SK-N-SH (cell line): Measurements from ENCODE around the gene SIKE1. TPM values are rescaled to one million over a fixed set of nuclear protein-coding genes. Genes with fewer than 3 reads are reported as not detected.

Source experiments
- CTCF ChIA-PET: fragments of 300-600, 350-600 bp; formaldehyde crosslinking; extraction: SDS; loops from one replicate; lab custom pipeline; 2021; lab: Yijun Ruan, JAX
- POLR2A ChIA-PET: fragments of 350-600 bp; sonication (Branson Sonifier 250); formaldehyde crosslinking; extraction: SDS; loops from one replicate; lab custom pipeline; 2020; ENCODE audit warnings: antibody characterized with exemption, inconsistent platforms; lab: Yijun Ruan, JAX
- DNase-seq: peaks from one replicate; pipeline ENCODE4 v3.0.0; 2012
- H2AFZ ChIP-seq: fragments of 200-600 bp; sonication (generic); 2 replicates; pipeline ENCODE4 v1.8.1; 2016; ENCODE audit warnings: antibody characterized with exemption, mild to moderate bottlenecking, low read depth
- H3F3A ChIP-seq: fragments of 200-600 bp; sonication (generic); replicated peaks from 2 replicates; pipeline ENCODE3; 2016; ENCODE audit warnings: antibody characterized with exemption, mild to moderate bottlenecking; ENCODE audit not compliant: insufficient read depth
- H3K27ac ChIP-seq, 2 experiments: fragments of 200-500 bp in 1 of 2; fragments of 200-600 bp in 1 of 2; sonication (Bioruptor generic) in 1 of 2; sonication (generic), shearing (Covaris generic) in 1 of 2; 2 replicates each; pipeline versions ENCODE4 v1.5.1 to v1.6.1; 2014 to 2016; ENCODE audit warnings: low read depth in 2 of 2, inconsistent platforms in 1 of 2, low read length in 1 of 2, mild to moderate bottlenecking in 1 of 2, mixed read lengths in 1 of 2
- H3K27me3 ChIP-seq: fragments of 200-600 bp; sonication (generic), shearing (Covaris generic); 2 replicates; pipeline ENCODE4 v1.6.1; 2016; ENCODE audit warnings: mixed run types; ENCODE audit not compliant: insufficient read depth
- H3K36me3 ChIP-seq, 2 experiments: fragments of 200-500 bp in 1 of 2; fragments of 200-600 bp in 1 of 2; sonication (Bioruptor generic) in 1 of 2; sonication (generic) in 1 of 2; replicated peaks in 1 of 2; 2 replicates each; pipeline versions ENCODE3 to v1.5.1; 2014 to 2016; ENCODE audit warnings: low read length in 1 of 2, mild to moderate bottlenecking in 1 of 2; ENCODE audit not compliant: insufficient read depth in 2 of 2, control insufficient read depth in 1 of 2
- H3K4me1 ChIP-seq, 2 experiments: fragments of 200-500 bp in 1 of 2; fragments of 200-600 bp in 1 of 2; sonication (Bioruptor generic) in 1 of 2; sonication (generic), shearing (Covaris generic) in 1 of 2; 2 replicates each; pipeline versions ENCODE4 v1.5.1 to v1.6.1; 2014 to 2016; ENCODE audit warnings: low read depth in 1 of 2, low read length in 1 of 2, mixed run types in 1 of 2; ENCODE audit not compliant: insufficient read depth in 2 of 2, control insufficient read depth in 1 of 2
- H3K4me2 ChIP-seq: fragments of 200-600 bp; sonication (generic), shearing (Covaris generic); 2 replicates; pipeline ENCODE4 v1.6.1; 2017; ENCODE audit warnings: mixed run types
- H3K4me3 ChIP-seq, 2 experiments: fragments of 200-500 bp in 1 of 2; fragments of 200-600 bp in 1 of 2; sonication (Bioruptor generic) in 1 of 2; sonication (generic), shearing (Covaris generic) in 1 of 2; 2 replicates each; pipeline versions ENCODE4 v1.5.1 to v1.8.1; 2014 to 2016; ENCODE audit warnings: low read depth in 2 of 2, inconsistent platforms in 1 of 2, low read length in 1 of 2, mild to moderate bottlenecking in 1 of 2, mixed read lengths in 1 of 2, moderate library complexity in 1 of 2
- H3K79me2 ChIP-seq: fragments of 200-600 bp; sonication (generic); 2 replicates; pipeline ENCODE4 v1.8.1; 2017; ENCODE audit warnings: mild to moderate bottlenecking; ENCODE audit not compliant: insufficient read depth
- H3K9ac ChIP-seq: fragments of 200-600 bp; sonication (generic); 2 replicates; pipeline ENCODE4 v1.6.1; 2017; ENCODE audit warnings: mixed run types
- H3K9me2 ChIP-seq: fragments of 200-600 bp; sonication (generic); 2 replicates; pipeline ENCODE4 v1.6.1; 2017; ENCODE audit warnings: mixed run types
- H3K9me3 ChIP-seq: fragments of 200-600 bp; sonication (generic); 2 replicates; pipeline ENCODE4 v1.6.1; 2017; ENCODE audit warnings: mixed run types, mild to moderate bottlenecking, moderate library complexity
- H4K20me1 ChIP-seq: fragments of 200-600 bp; sonication (generic); 2 replicates; pipeline ENCODE4 v1.6.1; 2017; ENCODE audit warnings: mild to moderate bottlenecking, mixed run types; ENCODE audit not compliant: insufficient read depth
- CHD2 ChIP-seq: fragments of 150-350 bp; IDR thresholded peaks from 2 replicates; pipeline ENCODE4 v1.6.1; 2018; ENCODE audit warnings: low read length; ENCODE audit not compliant: partially characterized antibody
- EZH2phosphoT487 ChIP-seq: fragments of 200-600 bp; sonication (generic); IDR thresholded peaks from 2 replicates; pipeline ENCODE4 v1.6.1; 2017; ENCODE audit warnings: low read depth, mixed run types, mild to moderate bottlenecking, antibody characterized with exemption, moderate library complexity, borderline replicate concordance
- FOSL2 ChIP-seq: IDR thresholded peaks from 2 replicates; pipeline ENCODE4 v1.4.0; 2012; ENCODE audit warnings: low read depth, mild to moderate bottlenecking, moderate library complexity, borderline replicate concordance
- FOXJ3 ChIP-seq: sonication (generic); formaldehyde crosslinking; IDR thresholded peaks from 2 replicates; pipeline ENCODE4 v1.5.1; 2020; ENCODE audit warnings: mild to moderate bottlenecking, missing genetic modification reagents
- FOXM1 ChIP-seq: IDR thresholded peaks from 2 replicates; pipeline ENCODE4 v1.4.0; 2012; ENCODE audit warnings: low read depth, mild to moderate bottlenecking
- MXI1 ChIP-seq: IDR thresholded peaks from 2 replicates; pipeline ENCODE4 v1.6.1; 2012; ENCODE audit warnings: mild to moderate bottlenecking, low read depth, low read length, improper control_type of control experiment
- NFIC ChIP-seq: IDR thresholded peaks from 2 replicates; pipeline ENCODE4 v1.4.0; 2012; ENCODE audit warnings: borderline replicate concordance
- RXRA ChIP-seq: IDR thresholded peaks from 2 replicates; pipeline ENCODE4 v1.4.0; 2012; ENCODE audit warnings: low read depth, mild to moderate bottlenecking, borderline replicate concordance
- SIN3A ChIP-seq: IDR thresholded peaks from 2 replicates; pipeline ENCODE4 v1.6.1; 2012; ENCODE audit warnings: low read depth, mild to moderate bottlenecking, low read length, moderate library complexity, borderline replicate concordance
- SMC3 ChIP-seq: IDR thresholded peaks from 2 replicates; pipeline ENCODE4 v1.6.1; 2012; ENCODE audit warnings: low read depth, low read length, improper control_type of control experiment
- USF1 ChIP-seq: IDR thresholded peaks from 2 replicates; pipeline ENCODE4 v1.4.0; 2012; ENCODE audit warnings: low read depth, borderline replicate concordance
- WGBS: methylation state at CpG from one replicate; pipeline ENCODE4 v1.1.6; 2017; ENCODE audit warnings: low lambda C conversion rate; 5-methylcytosine and 5-hydroxymethylcytosine counted together
- polyA plus RNA-seq, 3 experiments: library from polyadenylated mRNA; depleted of rRNA; stranded (reverse); fragments of >200 nt; gene quantifications; 2 replicates each; pipeline ENCODE4 v1.2.3, GENCODE V29; 2012
- TF ChIP-seq, protein P1 (sequence below): IDR thresholded peaks from 2 replicates; pipeline ENCODE4 v1.6.1; 2012; ENCODE audit warnings: mild to moderate bottlenecking, low read depth, low read length, moderate library complexity
- TF ChIP-seq, protein P2 (sequence below): fragments of 200-600 bp; sonication (generic); IDR thresholded peaks from 2 replicates; pipeline ENCODE4 v1.6.1; 2017; ENCODE audit warnings: antibody characterized with exemption, mild to moderate bottlenecking, moderate library complexity
- TF ChIP-seq, protein P3 (sequence below): IDR thresholded peaks from 2 replicates; pipeline ENCODE4 v1.4.0; 2012; ENCODE audit warnings: low read depth, borderline replicate concordance

The SIKE1 gene
- polyA plus RNA-seq, 1 of the 3 experiments (the other 2 are of a cell fraction) = 41.1 TPM

GRCh38 chr1:114758256-114758832 is 22.1 kb downstream of the SIKE1 start:
- Histone ChIP-seq H3K4me2 (peak overlapping the region; percentile 85; the same call in 1 of the 2 replicates), H3F3A (no peaks in the 10 kb centered on the region), H3K79me2 (peaks cover 44% of the 10 kb centered on the region), H3K27me3 (no peaks in the 10 kb centered on the region), H3K9me3 (no peaks in the 10 kb centered on the region), H3K9ac (peak overlapping the region; percentile 100), H3K4me3 (peak overlapping the region; percentile 78 to 98), H3K27ac (peak overlapping the region; percentile 94 to 99), H3K4me1 (peaks cover 11 to 27% of the 10 kb centered on the region in 2 experiments; a peak in 3 of 4 replicates), H3K9me2 (no peaks in the 10 kb centered on the region), H3K36me3 (peaks cover 9 to 16% of the 10 kb centered on the region in 2 experiments), H4K20me1 (peaks cover 39% of the 10 kb centered on the region), H2AFZ (peak overlapping the region; percentile 98)
- WGBS = 50% methylated on average over 6 of the region's 6 CpGs
- TF ChIP-seq SIN3A (no peak), FOSL2 (no peak)
- POLR2A ChIA-PET = interaction anchor here (0.9 to 1.3 kb wide), 2 partner anchors 9 to 42 kb away, joined by 3 to 6 read pairs; no protein-coding TSS in a partner anchor
- peak; percentile 6 for DNase-seq
- CTCF ChIA-PET = interaction anchor here (1.0 kb wide), 1 partner anchor 10 kb away, joined by 5 read pairs; no protein-coding TSS in a partner anchor

DNA sequence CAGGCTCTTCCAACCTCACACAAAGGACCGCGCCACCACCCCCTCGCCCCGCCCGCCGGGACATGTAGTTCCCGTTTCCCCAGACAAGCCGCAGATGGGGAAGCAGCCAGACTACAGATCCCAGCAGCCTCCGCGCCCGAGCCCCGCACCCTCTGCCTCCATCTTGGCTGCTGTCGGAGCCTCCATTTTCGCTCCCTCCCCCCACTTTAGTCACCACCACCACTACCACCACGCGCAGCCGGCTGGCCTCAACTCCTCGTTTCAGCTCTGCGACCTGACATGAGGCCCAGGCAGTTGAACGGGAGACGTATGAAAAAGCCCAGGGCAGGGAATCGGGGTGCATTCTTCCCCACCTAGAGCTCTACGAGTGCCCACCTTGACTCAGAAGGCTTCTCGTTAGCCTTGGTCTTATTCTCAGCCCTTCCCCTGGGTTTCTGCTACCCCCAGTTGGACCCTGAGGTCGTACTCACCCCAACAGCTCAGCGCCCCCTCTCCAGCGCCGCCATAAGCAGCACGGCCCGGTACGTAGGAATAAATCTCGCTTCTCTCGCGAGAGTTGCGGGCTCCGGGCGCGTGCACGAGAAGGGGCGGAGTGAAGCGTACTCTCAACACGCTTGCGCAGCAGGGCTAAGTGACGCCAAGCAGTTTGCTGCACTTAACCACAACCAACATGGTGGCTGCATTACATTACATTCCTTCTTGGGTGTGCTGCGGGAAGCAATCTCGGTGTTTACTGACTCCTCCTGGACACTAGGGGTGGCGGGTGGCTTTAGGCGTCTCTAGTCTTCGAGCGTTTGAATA is 22.8 kb downstream of the SIKE1 start, which contains the start of gene CSDE1:
Gene CSDE1 (minus strand): TSS at position 530 of the 801 bp plus-strand sequence. CDS start 18,094 bp downstream, outside the sequence.
- H2AFZ ChIP-seq = peak within 1 kb of the TSS; percentile 98
- DNase-seq = peak; percentile 86
- peak within 1 kb of the TSS; percentile 85 for H3K4me2 ChIP-seq
- H3K4me3 ChIP-seq = peak within 1 kb of the TSS; percentile 78 to 98
- 2% methylated on average over 7 of the region's 50 CpGs for WGBS
- ChIA-PET POLR2A (interaction anchor here (0.9 to 1.3 kb wide), 3 partner anchors 8 to 42 kb away, joined by 3 to 6 read pairs (median 3); no protein-coding TSS in a partner anchor), CTCF (interaction anchor here (0.7 to 1.5 kb wide), 5 partner anchors 9 to 91 kb away, joined by 3 to 5 read pairs (median 3); no protein-coding TSS in a partner anchor)
- peaks cover 9 to 19% of the 10 kb centered on the region in 2 experiments for H3K36me3 ChIP-seq
- H3K79me2 ChIP-seq = peaks cover 51% of the 10 kb centered on the region
- H3K27me3 ChIP-seq = no peaks in the 10 kb centered on the region
- no peaks in the 10 kb centered on the region for H3K9me3 ChIP-seq
- H3K9me2 ChIP-seq = no peaks in the 10 kb centered on the region
- H3K4me1 ChIP-seq = peaks cover 11 to 27% of the 10 kb centered on the region in 2 experiments; a peak in 3 of 4 replicates
- H3F3A ChIP-seq = no peaks in the 10 kb centered on the region
- peak within 1 kb of the TSS; percentile 100 for H3K9ac ChIP-seq
- H3K27ac ChIP-seq = peak within 1 kb of the TSS; percentile 94 to 99
- H4K20me1 ChIP-seq = peaks cover 46% of the 10 kb centered on the region
- peak; percentile 21; the same call in 1 of the 2 replicates for TF ChIP-seq SMC3
- TF ChIP-seq, protein P1, sequence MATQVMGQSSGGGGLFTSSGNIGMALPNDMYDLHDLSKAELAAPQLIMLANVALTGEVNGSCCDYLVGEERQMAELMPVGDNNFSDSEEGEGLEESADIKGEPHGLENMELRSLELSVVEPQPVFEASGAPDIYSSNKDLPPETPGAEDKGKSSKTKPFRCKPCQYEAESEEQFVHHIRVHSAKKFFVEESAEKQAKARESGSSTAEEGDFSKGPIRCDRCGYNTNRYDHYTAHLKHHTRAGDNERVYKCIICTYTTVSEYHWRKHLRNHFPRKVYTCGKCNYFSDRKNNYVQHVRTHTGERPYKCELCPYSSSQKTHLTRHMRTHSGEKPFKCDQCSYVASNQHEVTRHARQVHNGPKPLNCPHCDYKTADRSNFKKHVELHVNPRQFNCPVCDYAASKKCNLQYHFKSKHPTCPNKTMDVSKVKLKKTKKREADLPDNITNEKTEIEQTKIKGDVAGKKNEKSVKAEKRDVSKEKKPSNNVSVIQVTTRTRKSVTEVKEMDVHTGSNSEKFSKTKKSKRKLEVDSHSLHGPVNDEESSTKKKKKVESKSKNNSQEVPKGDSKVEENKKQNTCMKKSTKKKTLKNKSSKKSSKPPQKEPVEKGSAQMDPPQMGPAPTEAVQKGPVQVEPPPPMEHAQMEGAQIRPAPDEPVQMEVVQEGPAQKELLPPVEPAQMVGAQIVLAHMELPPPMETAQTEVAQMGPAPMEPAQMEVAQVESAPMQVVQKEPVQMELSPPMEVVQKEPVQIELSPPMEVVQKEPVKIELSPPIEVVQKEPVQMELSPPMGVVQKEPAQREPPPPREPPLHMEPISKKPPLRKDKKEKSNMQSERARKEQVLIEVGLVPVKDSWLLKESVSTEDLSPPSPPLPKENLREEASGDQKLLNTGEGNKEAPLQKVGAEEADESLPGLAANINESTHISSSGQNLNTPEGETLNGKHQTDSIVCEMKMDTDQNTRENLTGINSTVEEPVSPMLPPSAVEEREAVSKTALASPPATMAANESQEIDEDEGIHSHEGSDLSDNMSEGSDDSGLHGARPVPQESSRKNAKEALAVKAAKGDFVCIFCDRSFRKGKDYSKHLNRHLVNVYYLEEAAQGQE = no peak
- TF ChIP-seq RXRA = no peak
- no peak for TF ChIP-seq FOXJ3 (CRISPR knock-in tag)
- peak; percentile 99 for TF ChIP-seq CHD2
- no peak for TF ChIP-seq FOXM1
- 0 out of 2 replicates have a peak, but pooled peaks have one; percentile 6 for TF ChIP-seq NFIC
- TF ChIP-seq, protein P2, sequence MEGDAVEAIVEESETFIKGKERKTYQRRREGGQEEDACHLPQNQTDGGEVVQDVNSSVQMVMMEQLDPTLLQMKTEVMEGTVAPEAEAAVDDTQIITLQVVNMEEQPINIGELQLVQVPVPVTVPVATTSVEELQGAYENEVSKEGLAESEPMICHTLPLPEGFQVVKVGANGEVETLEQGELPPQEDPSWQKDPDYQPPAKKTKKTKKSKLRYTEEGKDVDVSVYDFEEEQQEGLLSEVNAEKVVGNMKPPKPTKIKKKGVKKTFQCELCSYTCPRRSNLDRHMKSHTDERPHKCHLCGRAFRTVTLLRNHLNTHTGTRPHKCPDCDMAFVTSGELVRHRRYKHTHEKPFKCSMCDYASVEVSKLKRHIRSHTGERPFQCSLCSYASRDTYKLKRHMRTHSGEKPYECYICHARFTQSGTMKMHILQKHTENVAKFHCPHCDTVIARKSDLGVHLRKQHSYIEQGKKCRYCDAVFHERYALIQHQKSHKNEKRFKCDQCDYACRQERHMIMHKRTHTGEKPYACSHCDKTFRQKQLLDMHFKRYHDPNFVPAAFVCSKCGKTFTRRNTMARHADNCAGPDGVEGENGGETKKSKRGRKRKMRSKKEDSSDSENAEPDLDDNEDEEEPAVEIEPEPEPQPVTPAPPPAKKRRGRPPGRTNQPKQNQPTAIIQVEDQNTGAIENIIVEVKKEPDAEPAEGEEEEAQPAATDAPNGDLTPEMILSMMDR = peak; percentile 64
- TF ChIP-seq MXI1 = peak; percentile 55
- TF ChIP-seq, protein P3, sequence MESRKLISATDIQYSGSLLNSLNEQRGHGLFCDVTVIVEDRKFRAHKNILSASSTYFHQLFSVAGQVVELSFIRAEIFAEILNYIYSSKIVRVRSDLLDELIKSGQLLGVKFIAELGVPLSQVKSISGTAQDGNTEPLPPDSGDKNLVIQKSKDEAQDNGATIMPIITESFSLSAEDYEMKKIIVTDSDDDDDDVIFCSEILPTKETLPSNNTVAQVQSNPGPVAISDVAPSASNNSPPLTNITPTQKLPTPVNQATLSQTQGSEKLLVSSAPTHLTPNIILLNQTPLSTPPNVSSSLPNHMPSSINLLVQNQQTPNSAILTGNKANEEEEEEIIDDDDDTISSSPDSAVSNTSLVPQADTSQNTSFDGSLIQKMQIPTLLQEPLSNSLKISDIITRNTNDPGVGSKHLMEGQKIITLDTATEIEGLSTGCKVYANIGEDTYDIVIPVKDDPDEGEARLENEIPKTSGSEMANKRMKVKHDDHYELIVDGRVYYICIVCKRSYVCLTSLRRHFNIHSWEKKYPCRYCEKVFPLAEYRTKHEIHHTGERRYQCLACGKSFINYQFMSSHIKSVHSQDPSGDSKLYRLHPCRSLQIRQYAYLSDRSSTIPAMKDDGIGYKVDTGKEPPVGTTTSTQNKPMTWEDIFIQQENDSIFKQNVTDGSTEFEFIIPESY = peak; percentile 97
- TF ChIP-seq USF1 = no peak
- no peak for TF ChIP-seq EZH2phosphoT487
- no peak for TF ChIP-seq FOSL2
